ENCODE data around the gene PKNOX2.

PKNOX2 gene

DNA sequence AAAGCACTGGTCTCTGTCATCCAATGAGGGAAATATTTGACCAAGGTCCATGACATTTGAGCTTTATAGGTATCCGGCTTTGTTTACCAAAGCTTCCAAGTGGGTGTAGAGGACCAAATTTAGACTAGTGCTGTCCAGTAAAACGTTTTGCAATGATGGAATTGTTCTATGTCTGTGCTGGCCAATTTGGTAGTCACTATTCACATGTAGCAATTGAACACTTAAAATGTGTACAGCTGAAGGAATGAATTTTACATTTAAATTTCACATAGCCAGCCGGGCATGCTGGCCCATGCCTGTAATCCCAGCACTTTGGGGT lies 118.0 kb downstream of the PKNOX2 start:
- no peak overlapping the region for H3K4me3 ChIP-seq (ENCODE audit: control insufficient read depth, low read depth, low read length)
- TF ChIP-seq, protein P1, sequence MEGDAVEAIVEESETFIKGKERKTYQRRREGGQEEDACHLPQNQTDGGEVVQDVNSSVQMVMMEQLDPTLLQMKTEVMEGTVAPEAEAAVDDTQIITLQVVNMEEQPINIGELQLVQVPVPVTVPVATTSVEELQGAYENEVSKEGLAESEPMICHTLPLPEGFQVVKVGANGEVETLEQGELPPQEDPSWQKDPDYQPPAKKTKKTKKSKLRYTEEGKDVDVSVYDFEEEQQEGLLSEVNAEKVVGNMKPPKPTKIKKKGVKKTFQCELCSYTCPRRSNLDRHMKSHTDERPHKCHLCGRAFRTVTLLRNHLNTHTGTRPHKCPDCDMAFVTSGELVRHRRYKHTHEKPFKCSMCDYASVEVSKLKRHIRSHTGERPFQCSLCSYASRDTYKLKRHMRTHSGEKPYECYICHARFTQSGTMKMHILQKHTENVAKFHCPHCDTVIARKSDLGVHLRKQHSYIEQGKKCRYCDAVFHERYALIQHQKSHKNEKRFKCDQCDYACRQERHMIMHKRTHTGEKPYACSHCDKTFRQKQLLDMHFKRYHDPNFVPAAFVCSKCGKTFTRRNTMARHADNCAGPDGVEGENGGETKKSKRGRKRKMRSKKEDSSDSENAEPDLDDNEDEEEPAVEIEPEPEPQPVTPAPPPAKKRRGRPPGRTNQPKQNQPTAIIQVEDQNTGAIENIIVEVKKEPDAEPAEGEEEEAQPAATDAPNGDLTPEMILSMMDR (IDR thresholded peaks at IDR 0.05; ENCODE audit: control insufficient read depth, insufficient read depth, low read depth, low read length, missing control alignments): no peak
- DNase-seq (ENCODE audit: low read depth): no peak

DNA sequence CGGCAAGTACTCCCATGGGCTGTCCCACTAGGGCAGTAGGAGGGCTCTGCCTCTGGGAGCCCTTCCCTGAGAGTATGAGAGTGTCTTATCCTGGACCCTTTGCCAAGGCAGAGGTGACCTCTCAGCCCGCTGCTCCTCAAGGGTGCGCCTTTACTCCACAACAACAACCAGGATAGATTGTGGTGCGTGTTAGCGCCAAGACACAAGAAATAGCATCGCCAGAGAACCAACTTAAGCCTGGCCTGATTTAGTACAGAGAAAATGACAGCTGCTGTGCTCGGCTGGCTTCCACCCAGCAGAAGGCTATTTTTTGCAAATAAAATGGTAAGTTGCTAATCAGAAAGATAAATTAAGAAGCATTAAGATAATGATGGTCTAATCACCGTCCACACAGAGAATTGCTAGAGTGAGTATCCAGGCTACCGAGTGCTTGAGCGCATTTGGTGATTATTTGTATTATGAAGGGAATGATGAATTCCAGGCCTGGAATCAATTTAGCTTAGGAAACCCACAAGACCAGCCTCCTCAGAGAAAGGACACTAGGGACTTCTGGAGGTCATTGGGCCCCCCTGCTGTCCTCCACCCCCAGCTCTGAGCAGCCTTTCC lies 119.8 kb downstream of the PKNOX2 start:
- no peak for DNase-seq (ENCODE audit: low read depth)
- no peak overlapping the region for H3K4me3 ChIP-seq (ENCODE audit: control insufficient read depth, low read depth, low read length)
- TF ChIP-seq, protein P1 (IDR thresholded peaks at IDR 0.05; ENCODE audit: control insufficient read depth, insufficient read depth, low read depth, low read length, missing control alignments): no peak

DNA sequence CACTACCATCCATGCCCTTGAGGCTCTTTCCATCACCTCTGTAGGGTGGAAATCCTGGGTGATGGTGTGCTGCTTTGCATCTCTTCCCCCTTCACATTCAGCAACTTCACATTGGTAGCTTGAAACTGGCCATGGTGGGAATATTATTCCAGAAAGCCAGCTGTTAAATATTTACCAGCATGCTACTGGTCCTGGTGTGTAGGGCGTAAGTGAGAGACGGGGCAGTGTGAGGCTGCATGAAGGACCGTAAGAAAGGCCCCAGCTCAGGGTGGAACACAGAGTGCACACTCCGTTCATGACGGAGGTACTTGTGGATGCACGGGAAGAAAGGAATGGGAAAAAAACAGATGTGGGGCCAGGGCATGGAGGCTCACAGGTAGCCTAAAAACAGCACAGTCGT lies 121.3 kb downstream of the PKNOX2 start:
- no peak for DNase-seq (ENCODE audit: low read depth)
- TF ChIP-seq, protein P1 (IDR thresholded peaks at IDR 0.05; ENCODE audit: control insufficient read depth, insufficient read depth, low read depth, low read length, missing control alignments): no peak

DNA sequence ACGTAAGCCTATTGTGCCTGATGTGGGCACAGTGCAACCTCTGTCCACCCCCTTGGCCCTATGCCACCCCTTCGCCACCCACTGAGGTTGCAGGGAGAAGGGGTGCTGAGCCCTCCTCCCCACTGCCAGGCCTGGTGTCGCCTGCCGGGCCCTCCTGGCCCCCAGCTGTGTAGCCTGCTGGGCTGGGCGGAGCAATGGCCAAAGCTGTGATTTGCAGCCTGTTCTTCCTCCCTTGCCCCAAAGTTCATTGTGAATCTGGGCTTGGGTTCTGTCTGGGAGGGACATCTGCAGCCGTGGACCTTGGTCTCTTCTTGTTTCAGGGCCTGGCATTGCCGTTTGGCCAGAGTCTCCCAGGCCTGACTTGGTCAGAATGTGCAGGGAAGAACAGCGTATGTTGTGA lies 121.9 kb downstream of the PKNOX2 start:
- H3K4me3 ChIP-seq (ENCODE audit: control insufficient read depth, low read depth, low read length): no peak overlapping the region

More for the DNA sequence above, 121.3 kb downstream of the PKNOX2 start:
- no peak overlapping the region for H3K4me3 ChIP-seq (ENCODE audit: control insufficient read depth, low read depth, low read length)

DNA sequence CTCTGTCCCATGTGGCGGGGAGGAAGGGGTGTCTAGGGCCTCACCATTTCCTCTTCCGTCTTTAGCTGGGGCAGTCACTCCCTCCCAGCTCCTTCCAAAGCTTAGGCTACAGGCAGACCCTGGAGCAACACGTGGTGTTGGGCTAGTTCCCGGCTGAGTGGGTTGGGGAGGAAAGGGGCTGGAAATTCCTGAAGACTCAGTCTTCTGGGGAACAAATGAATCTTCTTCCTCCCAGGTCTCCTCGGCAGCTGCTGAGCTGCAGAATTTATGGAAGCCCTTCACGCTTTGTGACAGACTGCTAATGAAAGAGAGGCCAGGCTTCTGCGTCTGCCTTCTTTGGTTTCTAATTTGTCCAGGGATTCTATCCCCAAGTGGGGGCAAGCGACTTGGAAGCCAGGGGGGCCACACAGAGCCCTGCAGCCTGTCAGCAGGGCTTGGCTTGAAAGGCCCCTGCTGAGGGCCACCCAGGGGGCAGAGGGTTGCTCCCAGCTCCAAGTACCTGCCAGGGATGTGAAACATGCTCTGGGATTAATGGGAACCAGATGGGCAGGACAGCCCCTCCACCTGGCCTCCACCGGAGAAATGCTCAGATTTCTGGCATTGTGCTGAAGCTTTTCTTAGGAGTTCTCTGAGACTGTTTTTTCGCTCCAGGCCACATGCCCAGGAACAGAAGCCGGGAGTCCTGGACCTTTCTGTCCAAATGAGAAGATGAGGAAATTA lies 123.1 kb downstream of the PKNOX2 start:
- TF ChIP-seq, protein P1 (IDR thresholded peaks at IDR 0.05; ENCODE audit: control insufficient read depth, insufficient read depth, low read depth, low read length, missing control alignments): no peak
- DNase-seq (ENCODE audit: low read depth): no peak

More for the DNA sequence above, 121.9 kb downstream of the PKNOX2 start:
- no peak for DNase-seq (ENCODE audit: low read depth)
- TF ChIP-seq, protein P1 (IDR thresholded peaks at IDR 0.05; ENCODE audit: control insufficient read depth, insufficient read depth, low read depth, low read length, missing control alignments): no peak

DNA sequence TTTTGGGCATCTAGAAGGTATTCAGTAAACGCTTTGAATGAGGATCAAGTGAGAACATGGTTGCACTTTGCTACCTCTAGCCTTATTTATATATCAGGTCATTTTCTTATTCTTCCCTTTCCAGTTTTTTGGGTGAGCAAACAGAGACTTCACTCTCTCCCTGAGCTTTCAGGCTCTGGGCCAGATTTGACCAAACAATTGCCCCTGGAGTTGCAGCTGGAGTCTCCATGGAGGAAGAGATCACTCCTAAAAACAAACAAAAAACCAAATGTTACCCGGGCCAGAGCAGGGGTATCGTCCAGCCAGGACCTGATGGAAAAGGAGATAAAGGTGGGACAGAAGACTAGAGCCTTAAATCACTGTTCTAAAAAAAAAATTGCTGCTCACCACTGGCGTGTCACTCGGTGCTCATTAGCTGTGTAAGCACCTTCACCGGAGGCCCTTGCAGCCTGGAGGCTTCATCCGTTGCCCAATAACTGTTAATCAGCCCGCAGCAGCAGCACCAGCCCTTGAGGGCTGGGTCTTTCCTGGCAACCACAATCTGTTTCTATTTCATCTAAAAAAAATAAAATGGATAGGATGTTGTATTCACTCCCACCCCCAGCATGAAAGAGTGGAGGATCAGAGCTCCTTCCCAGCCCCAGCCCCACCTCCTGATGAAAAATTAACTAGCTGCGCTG lies 125.0 kb downstream of the PKNOX2 start:
- TF ChIP-seq, protein P1 (IDR thresholded peaks at IDR 0.05; ENCODE audit: control insufficient read depth, insufficient read depth, low read depth, low read length, missing control alignments): no peak
- DNase-seq (ENCODE audit: low read depth): no peak
- no peak overlapping the region for H3K4me3 ChIP-seq (ENCODE audit: control insufficient read depth, low read depth, low read length)

More for the DNA sequence above, 123.1 kb downstream of the PKNOX2 start:
- no peak overlapping the region for H3K4me3 ChIP-seq (ENCODE audit: control insufficient read depth, low read depth, low read length)
